Ureter (tissue), 1 donor: ENCODE results near the gene C20orf96. TPM values are rescaled to one million over a fixed set of nuclear protein-coding genes. Genes with fewer than 3 reads are reported as not detected.
"Not testable (repeated sequence)": the region's sequence is repeated elsewhere in the genome, so short reads cannot be mapped to it uniquely, and the experiment has no call there.

Experiments
- DNase-seq: peaks from one replicate; pipeline ENCODE4 v3.0.0-alpha.2; 2020; ENCODE audit warnings: low spot score
- total RNA-seq: library from RNA; stranded (reverse); gene quantifications from one replicate; pipeline ENCODE4 v1.2.4, GENCODE V29; 2023
- donor health status: DM: yes; HTN: yes; CAD: no.

The C20orf96 gene, protein sequence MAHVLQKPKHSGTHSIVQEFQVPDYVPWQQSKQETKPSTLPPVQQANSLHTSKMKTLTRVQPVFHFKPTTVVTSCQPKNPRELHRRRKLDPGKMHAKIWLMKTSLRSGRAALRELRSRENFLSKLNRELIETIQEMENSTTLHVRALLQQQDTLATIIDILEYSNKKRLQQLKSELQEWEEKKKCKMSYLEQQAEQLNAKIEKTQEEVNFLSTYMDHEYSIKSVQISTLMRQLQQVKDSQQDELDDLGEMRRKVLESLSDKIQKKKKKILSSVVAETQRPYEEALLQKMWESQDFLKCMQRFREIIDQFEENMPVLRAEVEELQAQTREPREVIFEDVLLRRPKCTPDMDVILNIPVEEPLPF
- total RNA-seq, result 10.4 TPM

- DNase-seq, result peak; percentile 93
Measured at GRCh38 chr20:290084-290831, at the start of gene C20orf96. Gene C20orf96, minus strand, starts transcription at chr20:290750. Its CDS starts 140 bp downstream, at chr20:290610.

- DNase-seq, result not testable (repeated sequence)
Measured at GRCh38 chr20:336040-336439, 45.5 kb upstream of the C20orf96 start.

- DNase-seq, result no peak
Measured at GRCh38 chr20:334578-334977, 44.0 kb upstream of the C20orf96 start.

- no peak for DNase-seq
Measured at GRCh38 chr20:330233-331149, 39.9 kb upstream of the C20orf96 start.

DNA sequence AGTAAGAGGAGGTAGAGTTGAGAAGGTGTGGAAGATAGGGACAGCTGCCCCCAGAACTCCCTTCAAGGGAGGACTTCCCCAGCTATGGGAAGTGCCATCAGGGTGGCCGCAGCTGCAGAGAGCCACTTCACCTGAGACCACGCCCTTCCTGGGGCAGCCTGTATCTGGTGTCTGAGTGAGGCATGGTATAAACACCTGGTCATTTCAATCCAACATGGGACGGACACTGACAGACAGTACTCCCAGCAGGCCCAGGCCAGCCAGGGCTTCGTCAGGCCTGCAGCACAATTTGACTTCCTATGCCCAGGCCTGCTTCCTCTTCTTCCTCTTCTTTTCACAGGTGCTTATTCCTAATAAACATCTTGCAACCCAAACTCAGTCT, 39.3 kb upstream of the C20orf96 start:
- DNase-seq, result no peak

DNA sequence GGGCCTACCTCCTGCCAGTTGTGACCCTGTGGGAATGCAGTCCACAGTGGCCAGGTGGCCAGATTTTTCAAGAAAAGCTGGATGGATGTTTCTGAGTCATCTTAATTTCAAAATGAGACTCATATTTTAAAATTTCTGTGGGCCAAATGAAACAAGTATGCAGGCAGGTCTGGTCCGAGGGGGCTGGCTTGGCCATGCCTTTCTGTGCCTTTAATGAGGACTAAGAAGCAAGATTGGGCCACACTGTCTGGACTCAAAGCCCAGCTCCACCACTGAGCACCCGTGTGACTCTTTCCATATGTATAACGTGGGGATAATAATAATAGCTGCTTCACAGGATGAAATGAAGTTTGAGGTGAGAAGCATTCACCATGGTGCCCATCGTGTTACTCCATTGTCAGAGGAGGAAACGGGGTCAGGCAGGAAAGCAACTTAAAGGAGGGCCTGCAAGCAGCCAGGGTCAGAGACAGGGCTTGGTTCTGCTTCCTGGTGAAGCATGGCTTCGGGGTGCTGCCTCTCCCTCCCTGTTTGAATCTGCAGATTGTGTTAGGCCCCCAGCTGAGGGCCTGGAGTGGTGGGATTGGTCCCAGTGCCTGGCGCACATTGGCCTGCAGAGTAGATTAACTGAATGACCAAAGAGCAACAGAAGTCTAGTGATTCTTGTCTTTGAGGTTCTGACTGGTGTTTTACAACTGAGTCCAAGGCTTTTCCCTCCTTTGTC, 38.6 kb upstream of the C20orf96 start:
- no peak for DNase-seq

DNA sequence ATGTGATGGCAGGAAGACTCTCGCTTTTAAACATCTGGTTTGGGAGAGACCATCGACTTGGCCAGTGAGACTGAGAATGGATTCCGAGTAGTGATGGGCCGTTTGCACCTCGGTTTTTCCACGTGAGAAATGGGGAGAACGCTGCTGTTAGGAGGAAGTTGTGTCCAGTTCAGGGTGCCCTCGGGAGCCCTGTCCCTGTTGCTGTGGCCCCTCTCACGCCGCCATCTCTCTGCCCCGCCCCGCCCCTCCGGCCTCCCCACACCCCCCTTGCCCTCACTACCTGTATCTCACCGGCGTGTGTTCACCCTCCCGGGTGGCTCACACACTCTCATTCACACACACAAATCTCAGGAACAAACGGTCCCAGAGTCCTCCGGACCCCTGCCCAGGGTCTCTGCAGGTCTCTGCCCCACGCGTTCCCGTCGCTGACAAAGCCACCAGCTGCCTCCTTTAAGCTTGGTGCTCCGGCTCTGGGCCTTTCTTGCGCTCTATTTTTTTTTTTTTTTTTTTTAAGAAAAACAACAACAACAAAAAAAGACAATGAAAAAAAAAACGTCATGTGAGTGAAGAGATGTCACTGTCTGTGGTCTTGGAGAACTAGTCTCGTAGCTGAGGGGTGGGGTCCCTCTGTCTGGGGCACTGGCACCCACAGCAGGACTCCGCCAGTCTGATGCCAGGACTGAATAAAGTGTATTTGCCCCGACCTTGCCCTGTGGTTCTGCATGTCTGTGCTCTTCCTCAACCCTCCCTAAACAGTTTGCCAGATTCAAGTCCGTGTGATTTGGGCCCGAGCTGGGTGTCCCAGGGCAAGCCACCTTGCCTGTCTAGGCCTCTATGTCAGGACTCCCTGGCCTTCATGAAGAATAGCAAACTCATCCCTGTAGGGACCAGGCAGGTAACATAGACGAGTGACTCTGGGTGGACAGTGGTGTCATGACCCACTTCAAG, 37.8 kb upstream of the C20orf96 start:
- DNase-seq, result no peak

DNA sequence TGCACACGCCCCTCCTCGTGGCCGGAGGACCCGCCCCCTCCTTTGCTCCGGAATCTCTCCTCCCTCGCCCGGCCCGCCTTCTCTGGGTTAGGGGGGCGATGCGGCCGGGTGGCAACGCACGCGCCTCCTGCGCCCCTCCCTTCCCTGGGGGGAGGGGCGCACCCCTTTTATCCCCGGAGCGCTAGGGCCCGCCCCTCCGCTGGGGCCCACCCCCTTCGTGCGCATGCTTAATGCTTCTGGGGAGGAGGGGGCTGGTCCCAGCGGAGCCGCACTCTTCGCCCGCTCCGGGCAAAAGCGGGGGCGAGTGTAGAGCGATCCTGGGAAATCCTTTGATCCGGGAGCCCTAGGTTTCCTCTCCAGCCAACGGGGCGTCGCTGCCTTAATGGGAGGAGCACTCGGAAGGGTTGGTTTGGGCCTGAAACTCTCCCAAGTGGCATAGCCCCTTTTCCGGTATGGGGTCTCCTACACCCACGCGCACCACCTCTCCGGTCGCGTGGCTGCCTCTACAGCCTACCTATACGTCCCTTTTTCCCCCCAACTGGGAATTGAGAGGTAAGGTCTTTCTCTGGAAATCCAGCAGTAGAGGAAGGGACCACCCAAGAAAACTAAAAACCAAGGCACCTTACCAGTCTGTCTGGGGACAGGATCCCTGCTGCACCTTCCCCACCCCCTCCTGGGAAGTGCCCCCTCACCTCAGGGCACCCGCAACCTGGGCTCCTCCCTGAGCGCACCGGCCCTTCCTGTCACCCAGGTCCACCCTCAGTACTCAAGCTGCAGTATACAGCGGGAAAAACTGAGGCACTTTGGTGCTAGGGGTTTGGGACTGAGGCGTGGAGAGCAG, 36.9 kb upstream of the C20orf96 start:
- DNase-seq, result peak; percentile 89

DNA sequence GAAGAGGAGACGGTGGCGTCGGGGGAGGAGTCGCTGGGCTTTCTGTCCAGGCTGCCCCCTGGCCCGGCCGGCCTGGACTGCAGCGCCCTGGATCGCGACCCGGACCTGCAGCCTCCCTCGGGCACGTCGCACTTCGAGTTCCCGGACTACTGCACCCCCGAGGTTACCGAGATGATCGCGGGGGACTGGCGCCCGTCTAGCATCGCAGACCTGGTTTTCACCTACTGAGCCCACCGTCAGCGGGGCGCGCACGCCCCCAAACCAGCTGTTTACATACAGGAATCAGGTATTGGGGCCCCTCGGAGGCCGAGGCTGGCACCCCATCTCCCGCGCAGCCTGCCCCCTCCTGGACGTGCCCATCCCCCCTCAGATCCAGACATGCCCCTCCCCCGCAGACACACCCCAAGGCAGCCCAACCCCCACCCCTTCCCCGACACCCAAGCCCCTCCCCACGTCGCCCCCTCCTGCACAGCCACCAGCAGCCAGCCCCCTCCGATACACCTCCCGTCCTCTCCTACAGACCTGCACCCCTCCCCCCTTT, 36.2 kb upstream of the C20orf96 start:
- peak; percentile 57 for DNase-seq

DNA sequence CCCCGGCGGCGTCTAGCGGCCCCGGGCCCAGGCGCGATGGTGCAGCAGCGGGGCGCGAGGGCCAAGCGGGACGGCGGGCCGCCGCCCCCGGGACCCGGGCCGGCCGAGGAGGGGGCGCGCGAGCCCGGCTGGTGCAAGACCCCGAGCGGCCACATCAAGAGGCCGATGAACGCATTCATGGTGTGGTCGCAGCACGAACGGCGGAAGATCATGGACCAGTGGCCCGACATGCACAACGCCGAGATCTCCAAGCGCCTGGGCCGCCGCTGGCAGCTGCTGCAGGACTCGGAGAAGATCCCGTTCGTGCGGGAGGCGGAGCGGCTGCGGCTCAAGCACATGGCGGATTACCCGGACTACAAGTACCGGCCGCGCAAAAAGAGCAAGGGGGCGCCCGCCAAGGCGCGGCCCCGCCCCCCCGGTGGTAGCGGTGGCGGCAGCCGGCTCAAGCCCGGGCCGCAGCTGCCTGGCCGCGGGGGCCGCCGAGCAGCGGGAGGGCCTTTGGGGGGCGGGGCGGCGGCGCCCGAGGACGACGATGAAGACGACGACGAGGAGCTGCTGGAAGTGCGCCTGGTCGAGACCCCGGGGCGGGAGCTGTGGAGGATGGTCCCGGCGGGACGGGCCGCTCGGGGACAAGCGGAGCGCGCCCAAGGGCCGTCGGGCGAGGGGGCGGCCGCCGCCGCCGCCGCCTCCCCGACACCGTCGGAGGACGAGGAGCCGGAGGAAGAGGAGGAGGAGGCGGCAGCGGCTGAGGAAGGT, 35.5 kb upstream of the C20orf96 start:
- DNase-seq, result peak; percentile 76

DNA sequence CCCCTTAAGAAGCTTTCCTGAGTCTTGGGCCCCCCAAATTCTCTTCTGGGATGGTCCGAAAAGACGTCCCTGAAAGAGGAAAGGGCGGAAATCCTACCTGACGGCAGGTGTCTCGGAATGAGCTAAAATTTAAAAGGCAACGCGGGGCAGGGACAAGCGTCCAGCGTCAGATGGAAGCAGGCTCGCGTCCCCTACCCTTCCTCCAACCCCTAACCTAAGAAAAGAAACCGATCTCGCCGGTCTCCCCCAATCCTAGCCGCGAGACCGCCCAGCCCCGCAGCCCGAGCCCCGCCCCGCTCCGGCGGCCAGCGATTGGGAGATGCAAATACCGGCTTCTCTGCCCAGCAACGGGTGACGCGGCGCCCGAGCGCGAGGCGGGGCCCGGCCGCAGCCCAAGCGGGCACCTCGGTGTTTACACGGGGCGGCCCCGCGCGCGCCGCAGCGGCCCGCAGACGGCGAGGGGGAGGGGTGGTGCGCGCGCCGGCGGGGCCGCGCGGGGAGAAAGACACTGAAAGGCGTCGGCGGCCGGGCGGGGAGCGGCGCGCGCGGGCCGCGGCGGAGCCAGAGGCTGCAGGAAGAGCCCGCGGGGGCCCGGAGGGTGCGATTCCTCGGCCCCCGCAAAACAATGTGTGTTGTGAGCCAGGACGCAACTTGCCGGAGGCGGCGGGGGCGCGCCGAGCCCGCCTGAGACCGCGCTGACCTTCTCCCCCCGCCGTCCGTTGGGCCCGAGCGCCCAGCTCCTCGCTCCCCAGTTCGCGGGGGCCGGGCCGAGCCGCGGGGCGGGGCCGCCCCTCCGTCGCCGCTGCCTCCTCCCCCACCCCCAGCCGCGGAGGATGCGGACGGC, 34.7 kb upstream of the C20orf96 start, which contains the start of gene SOX12:
TSS of gene SOX12 (plus strand) at position 508 of the 844 bp plus-strand sequence. CDS start 373 bp downstream, outside the sequence.
- peak; percentile 97 for DNase-seq

- peak; percentile 92 for DNase-seq
Measured at GRCh38 chr20:324177-325044, 33.9 kb upstream of the C20orf96 start.

GRCh38 chr20:316316-317068, 25.9 kb upstream of the C20orf96 start:
- no peak for DNase-seq

DNA sequence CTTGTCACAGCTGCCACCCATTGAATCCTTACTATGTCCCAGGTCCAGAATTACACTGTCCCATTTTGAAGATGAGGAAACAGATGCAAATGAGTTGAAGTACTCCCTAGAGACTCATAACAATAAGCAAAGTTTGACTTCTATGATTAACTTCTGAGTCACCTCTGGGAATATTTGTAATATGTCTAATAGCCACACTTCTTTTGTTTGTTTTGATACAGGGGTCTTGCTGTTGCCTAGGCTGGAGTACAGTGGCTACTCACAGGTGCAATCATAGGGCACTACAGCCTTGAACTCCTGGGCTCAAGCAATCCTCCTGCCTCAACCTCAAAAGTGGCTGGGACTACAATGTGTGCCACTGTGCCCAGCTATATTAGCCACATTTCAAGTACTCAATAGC, 23.4 kb upstream of the C20orf96 start:
- DNase-seq, result no peak

GRCh38 chr20:313402-313801, 22.9 kb upstream of the C20orf96 start:
- DNase-seq, result no peak
